NCI-H146 treated with DMSO at 0.1 percent for 48 hours (cell line): Measurements from ENCODE around the gene CBLC.
"Not testable (repeated sequence)": the region's sequence is repeated elsewhere in the genome, so short reads cannot be mapped to it uniquely, and the experiment has no call there.

ENCODE experiments used
- DNase-seq: peaks from one replicate; lab custom pipeline; 2025; ENCODE audit not compliant: unreplicated experiment; lab: John Stamatoyannopoulos, UW

Gene CBLC

GRCh38 chr19:44818466-44819031 is 40.9 kb downstream of the CBLC start:
- no peak for DNase-seq

DNA sequence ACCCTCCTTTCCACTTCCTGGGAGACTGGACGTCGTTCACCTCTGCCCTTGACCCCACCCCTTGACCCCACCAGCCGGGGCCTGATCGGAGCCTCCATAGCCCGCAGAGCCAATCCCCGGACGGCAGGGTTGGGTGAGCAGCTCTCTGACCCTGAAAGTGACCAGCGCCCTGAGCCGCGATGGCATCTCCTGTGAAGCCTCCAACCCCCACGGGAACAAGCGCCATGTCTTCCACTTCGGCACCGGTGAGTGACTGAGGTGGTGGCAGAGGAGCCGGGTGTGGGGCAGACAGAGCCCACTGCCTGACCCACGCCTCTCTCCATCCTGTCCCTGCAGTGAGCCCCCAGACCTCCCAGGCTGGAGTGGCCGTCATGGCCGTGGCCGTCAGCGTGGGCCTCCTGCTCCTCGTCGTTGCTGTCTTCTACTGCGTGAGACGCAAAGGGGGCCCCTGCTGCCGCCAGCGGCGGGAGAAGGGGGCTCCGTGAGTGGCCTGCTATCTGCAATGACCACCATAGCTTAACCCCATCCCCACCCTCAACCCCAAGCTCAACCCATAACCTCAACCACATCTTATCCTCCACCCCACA is 41.6 kb downstream of the CBLC start:
- DNase-seq: no peak

GRCh38 chr19:44820648-44821609 is 43.2 kb downstream of the CBLC start:
- DNase-seq: no peak

DNA sequence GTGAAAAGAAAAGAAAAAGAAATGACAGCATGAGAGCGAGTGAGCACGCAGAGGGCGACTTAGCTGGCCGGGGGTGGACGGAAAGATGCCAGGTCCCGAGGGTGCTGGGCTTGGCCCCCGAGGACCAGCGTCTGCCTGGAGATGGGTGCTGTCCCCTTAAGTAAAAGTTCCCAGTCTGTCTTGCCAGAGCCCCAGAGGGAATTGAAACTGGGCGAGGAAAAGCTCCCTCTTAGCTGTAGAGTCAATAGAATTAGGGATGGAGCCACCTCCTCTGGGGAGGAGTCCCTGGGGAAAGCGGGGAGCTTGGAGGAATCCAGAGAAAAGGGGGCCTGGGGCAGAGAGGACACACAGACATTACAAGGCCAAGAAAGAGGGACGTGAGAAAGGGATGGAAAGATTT is 44.5 kb downstream of the CBLC start:
- DNase-seq: no peak

GRCh38 chr19:44822670-44823372 is 45.1 kb downstream of the CBLC start:
- DNase-seq: no peak

GRCh38 chr19:44823373-44823698 is 45.6 kb downstream of the CBLC start:
- no peak for DNase-seq

DNA sequence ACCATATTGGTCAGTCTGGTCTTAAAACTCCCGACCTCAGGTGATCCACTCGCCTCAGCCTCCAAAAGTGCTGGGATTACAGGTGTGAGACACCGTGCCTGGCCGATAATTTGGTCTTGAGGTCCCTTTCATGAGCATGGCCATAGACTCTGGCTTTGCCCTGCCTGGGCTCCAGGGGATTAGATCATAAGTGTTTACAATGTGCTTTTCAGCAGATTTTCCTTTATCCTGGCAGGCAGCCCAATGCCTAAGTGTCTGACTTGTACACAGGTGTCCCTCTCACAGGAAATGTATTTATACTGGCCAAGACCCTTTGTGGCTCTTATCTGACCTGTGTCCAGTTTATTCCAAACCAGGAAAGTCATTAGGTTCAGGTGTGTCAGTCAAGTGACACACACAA is 47.1 kb downstream of the CBLC start:
- peak; percentile 72 for DNase-seq

DNA sequence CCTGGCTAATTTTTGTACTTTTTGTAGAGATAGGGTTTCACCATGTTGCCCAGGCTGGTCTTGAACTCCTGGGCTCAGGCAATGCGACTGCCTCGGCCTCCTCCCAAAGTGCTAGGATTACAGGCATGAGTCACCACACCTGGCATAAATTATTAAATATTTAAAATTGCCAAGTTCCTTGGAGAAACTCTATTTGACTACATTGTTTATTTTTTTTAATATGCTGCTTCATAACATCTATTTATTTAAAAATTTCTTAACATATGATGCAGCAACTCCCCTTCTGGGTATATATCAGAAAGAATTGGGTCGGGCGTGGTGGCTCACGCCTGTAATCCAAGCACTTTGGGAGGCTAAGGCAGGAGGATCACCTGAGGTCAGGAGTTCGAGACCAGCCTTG is 55.2 kb downstream of the CBLC start:
- DNase-seq: not testable (repeated sequence)

DNA sequence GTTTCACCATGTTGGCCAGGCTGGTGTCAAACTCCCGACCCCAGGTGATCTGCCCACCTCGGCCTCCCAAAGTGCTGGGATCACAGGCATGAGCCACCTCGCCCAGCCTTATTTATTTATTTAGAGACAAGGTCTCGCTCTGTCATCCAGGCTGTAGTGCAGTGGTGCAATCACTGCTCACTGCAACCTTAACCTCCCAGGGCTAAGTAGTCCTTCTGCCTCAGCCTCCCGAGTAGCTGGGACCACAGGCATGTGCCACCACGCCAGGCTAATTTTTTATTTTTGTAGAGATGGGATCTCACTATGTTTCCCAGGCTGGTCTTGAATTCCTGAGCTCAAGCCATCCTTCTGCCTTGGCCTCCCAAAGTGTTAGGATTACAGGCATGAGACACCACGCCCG is 56.7 kb downstream of the CBLC start:
- not testable (repeated sequence) for DNase-seq

DNA sequence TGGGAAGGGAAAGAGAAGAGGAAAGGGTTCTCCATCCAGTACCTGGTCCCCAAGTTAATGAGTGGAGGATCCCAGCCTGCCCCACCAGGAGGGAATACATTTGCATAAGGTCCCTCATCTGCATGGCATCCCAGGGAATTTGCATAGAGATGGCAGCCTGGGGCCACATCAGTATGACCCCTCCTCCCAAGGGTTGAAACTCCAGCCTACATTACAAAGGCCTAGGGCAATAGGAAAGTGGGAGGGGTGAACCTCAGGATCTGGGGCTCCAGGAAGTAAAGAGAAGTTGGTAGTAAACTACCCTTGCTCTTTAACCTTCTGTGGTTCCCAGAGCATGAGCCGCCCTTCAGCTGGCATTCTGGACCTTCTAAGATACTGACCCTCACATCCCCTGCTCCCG is 61.6 kb downstream of the CBLC start:
- no peak for DNase-seq

DNA sequence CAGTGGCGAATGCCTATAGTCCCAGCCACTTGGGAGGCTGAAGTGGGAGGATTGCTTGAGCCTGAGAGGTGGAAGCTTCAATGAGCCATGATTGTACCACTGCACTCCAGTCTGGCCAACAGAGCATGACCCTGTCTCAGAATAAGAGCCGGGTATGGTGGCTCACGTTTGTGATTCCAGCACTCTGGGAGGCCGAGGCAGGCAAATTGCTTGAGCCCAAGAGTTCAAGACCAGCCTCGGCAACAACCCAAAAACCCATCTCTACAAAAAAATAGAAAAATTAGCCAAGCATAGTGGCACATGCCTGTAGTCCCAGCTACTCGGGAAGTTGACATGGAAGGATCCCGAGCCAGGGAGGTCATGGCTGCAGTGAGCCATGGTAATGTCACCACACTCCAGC is 63.1 kb downstream of the CBLC start:
- no peak for DNase-seq

DNA sequence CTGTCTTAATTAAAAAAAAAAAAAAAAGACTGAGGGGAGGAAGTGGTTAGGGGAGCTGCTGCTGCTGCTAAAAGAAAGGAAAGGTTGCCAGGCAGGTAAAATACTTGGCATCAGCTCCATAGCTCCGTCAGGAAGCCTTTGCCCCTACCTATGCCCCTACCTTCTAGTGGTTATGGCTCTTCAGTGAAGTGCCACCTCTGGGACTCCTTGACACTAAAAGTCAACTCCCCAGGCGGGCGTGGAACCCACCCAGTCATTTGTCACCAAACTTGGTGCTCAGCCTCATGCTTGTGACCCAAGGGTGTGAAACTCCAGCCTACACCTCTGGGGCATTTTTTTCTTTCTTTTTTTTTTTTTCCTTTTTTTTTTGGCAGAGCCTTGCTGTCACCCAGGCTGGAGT is 63.5 kb downstream of the CBLC start:
- no peak for DNase-seq

DNA sequence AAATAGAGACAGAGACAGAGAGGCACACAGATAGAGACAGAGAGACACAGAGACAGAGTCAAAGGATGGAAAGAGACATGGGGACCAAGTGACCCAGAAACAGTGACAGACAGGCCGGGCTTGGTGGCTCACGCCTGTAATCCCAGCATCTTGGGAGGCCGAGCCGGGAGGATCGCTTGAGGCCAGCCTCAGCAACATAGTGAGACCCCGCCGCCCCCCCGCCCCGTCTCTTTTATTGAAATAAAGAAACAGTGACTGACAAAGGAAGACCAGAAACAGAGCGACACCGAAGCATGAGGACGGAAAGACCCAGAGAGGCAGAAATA is 67.6 kb downstream of the CBLC start:
- no peak for DNase-seq

DNA sequence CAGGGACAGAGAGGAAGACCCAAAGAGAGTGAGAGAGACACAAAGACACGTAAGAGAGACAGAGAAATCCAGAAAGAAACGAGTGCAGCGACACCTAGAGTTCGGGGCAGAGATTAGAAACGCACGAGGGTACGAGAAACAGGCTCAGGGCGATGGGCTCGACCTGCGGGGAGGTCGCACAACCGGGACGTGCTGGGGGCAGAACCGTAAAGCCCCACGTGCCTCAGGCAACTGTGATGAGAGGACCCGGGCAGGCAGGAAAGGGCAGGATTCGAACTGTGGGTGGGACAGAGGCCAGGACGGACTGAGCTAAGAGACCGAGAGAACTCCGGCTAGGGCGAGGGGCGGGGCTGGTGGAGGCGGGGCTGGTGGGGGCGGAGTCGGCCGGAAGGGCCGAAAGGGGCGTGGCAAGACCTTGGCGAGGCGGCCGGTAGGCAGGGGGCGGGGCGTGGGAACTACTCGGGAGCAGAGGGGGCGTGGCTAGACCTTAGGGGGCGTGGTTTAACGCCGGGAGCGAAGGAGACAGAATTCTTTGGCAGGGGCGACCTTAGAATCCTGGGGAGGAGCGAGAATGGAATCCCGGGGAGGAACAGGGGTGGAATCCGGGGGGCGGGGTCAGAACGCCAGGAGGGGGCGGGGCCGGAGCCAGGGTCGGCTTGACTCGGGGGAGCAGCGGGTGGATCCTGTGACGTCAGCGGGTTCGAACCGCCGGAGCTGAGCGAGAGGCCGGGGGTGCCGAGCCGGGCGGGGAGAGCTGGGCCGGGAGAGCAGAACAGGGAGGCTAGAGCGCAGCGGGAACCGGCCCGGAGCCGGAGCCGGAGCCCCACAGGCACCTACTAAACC is 68.1 kb downstream of the CBLC start, which contains the start of gene NECTIN2:
Gene NECTIN2, plus strand, starts transcription at position 686 of the 843 bp plus-strand sequence. CDS start 229 bp downstream, outside the sequence.
- DNase-seq: peak; percentile 98

DNA sequence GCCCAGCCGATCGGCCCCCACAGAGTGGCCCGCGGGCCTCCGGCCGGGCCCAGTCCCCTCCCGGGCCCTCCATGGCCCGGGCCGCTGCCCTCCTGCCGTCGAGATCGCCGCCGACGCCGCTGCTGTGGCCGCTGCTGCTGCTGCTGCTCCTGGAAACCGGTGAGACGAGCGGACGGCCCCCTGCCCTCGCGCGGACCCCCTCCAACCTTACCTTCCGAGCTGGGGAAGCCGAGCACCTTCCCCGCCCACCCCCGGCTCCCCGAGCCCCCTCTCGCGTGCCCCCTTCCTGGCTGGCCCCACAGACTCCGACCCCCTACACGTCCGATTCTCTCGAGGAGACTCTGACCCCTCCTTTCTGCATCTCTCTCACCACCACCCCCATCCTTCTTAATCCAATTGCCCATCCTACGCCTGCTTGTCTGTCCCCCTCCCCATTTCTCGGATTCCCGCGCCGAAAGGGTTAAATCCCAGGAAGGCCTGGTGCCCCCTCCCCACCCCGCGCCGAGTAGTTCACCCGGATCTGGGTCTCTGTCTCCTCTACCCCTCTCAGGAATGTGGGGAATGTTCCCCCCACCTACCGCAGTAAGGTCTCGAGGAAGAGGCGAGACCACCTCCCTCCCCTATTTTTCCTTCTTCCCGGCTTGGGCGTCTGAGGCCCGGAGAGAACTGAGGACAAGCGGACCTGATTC is 68.9 kb downstream of the CBLC start:
- DNase-seq: no peak

DNA sequence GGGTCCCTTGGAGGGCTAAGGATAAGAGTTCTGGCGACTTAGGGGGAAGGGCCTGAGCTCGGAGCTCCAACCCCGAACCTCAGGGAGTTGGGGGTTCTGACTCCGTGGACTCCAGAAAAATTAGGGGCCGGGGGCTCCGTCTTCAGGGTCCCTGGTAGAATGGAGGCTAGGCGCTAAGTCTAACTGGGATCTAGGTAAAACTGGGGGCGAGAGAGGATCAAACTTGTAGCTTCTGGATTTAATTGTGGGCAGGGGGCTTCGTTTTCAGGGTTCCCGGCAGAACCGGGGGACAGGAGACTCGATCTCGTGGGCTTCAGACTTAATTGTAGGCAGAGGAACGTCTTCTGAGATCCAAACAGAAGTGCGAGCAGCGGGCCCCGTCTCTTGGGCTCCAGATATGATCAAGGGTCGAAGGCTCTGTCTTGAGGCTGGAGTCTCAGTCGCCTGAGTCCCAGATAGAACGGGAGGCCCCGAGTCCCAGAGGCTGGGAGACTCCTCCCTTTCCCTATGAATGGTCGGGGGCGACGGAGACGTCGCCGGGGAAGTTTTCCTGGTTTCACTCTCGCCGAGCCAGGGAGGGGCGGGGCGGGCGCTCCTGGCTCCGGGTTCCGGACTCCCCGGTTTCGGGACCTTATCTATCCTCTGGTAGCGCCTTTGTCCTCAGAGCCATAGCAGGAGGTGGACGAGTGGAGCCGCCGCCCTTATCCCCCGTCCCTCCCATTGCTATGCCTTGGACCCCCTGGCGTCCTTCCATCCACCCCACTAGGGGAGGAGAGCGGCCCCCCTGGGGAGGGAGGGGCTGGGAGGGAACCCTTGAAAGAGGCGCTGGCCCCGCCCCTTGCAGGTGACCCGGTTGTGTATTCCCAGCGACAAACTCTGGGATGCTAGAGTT is 69.7 kb downstream of the CBLC start:
- peak; percentile 43 for DNase-seq

- no peak for DNase-seq
Observed at GRCh38 chr19:44848036-44848811, 70.5 kb downstream of the CBLC start.

GRCh38 chr19:44848812-44849447 is 71.2 kb downstream of the CBLC start:
- DNase-seq: no peak
